CD4-positive, alpha-beta T cell (primary cell): ENCODE measurements around the gene UBE2O. TPM values are rescaled to one million over a fixed set of nuclear protein-coding genes. Genes with fewer than 3 reads are reported as not detected.

Experiments used
- ATAC-seq: fragments of 200-7000 bp; cut with Tn5 transposase; one replicate; pipeline ENCODE4 v1.10.0; 2022; ENCODE audit warnings: mild to moderate bottlenecking; ENCODE audit not compliant: poor library complexity
- CTCF ChIA-PET: fragments of 350-600 bp; sonication (Branson Sonifier 250); formaldehyde crosslinking; loops from one replicate; lab custom pipeline; 2021; ENCODE audit warnings: antibody characterized with exemption, inconsistent platforms; lab: Charles Lee
- POLR2A ChIA-PET: fragments of 350-600 bp; sonication (Branson Sonifier 250); formaldehyde crosslinking; loops from one replicate; lab custom pipeline; 2021; ENCODE audit warnings: antibody characterized with exemption, inconsistent platforms; lab: Charles Lee
- DNase-seq, 14 experiments: peaks; one replicate each; pipeline ENCODE4 v3.0.0-alpha.2; 2013 to 2020; ENCODE audit warnings: mixed read lengths in 2 of 14
- H3K27ac ChIP-seq, 2 donors: one replicate each; pipeline versions ENCODE4 v1.5.1 to v1.7.0; 2013; ENCODE audit warnings: low read length in 2 of 2, low read depth in 1 of 2, mild to moderate bottlenecking in 1 of 2
- H3K27me3 ChIP-seq, 2 experiments: 1 replicate in 1 of 2; 2 replicates in 1 of 2; pipeline versions ENCODE4 v1.6.1 to v1.7.0; 2013; ENCODE audit warnings: low read length in 2 of 2, control low read depth in 1 of 2, mild to moderate bottlenecking in 1 of 2, moderate library complexity in 1 of 2; ENCODE audit not compliant: insufficient read depth in 2 of 2, control insufficient read depth in 1 of 2
- H3K36me3 ChIP-seq: one replicate; pipeline ENCODE4 v1.6.1; 2013; ENCODE audit warnings: low read length, control low read depth; ENCODE audit not compliant: insufficient read depth
- H3K4me1 ChIP-seq: one replicate; pipeline ENCODE4 v1.6.1; 2013; ENCODE audit warnings: low read length, control low read depth; ENCODE audit not compliant: insufficient read depth
- H3K4me3 ChIP-seq: one replicate; pipeline ENCODE4 v1.5.1; 2013; ENCODE audit warnings: mild to moderate bottlenecking, low read length, moderate library complexity
- H3K9me3 ChIP-seq, 2 experiments: 1 replicate in 1 of 2; 2 replicates in 1 of 2; pipeline versions ENCODE4 v1.6.1 to v1.7.0; 2013; ENCODE audit warnings: low read length in 2 of 2, mild to moderate bottlenecking in 2 of 2, control low read depth in 1 of 2, moderate library complexity in 1 of 2; ENCODE audit not compliant: control insufficient read depth in 1 of 2, insufficient read depth in 1 of 2
- H3K27ac Mint-ChIP-seq: one replicate; pipeline ENCODE4 v1.8.0; 2020; ENCODE audit warnings: mixed read lengths
- H3K27me3 Mint-ChIP-seq: one replicate; pipeline ENCODE4 v1.8.0; 2021; ENCODE audit warnings: mixed read lengths
- H3K36me3 Mint-ChIP-seq: one replicate; pipeline ENCODE4 v1.8.0; 2021; ENCODE audit warnings: low read depth, mixed read lengths
- H3K4me1 Mint-ChIP-seq: one replicate; pipeline ENCODE4 v1.8.0; 2021; ENCODE audit warnings: low read depth, mixed read lengths
- H3K4me3 Mint-ChIP-seq: one replicate; pipeline ENCODE4 v1.8.0; 2020; ENCODE audit warnings: mild to moderate bottlenecking, mixed read lengths
- H3K9me3 Mint-ChIP-seq: one replicate; pipeline ENCODE4 v1.8.0; 2020; ENCODE audit warnings: mixed read lengths
- intact Hi-C, 2 experiments: fragments of 100-400 bp; cut with DNase I in 1 of 2; cut with micrococcal nuclease in 1 of 2; formaldehyde crosslinking; loops; one replicate each; pipeline versions ENCODE4 v1.15.1 to v1.9.0; 2023 to 2025; cut with DNase I, micrococcal nuclease
- total RNA-seq, 174 experiments: library from RNA in 2 of 174; stranded (reverse) in 2 of 174; gene quantifications; one replicate each; pipeline ENCODE4 v1.2.3 and lab custom pipeline; 2021 to 2026
- TF ChIP-seq, protein P1 (sequence below): fragments of 200-600 bp; IDR thresholded peaks from one replicate; pipeline ENCODE4 v1.8.0; 2022; ENCODE audit warnings: antibody characterized with exemption, mild to moderate bottlenecking

UBE2O gene
- total RNA-seq, 2 experiments from 2014 or later: 22.7 to 25.1 TPM

DNA sequence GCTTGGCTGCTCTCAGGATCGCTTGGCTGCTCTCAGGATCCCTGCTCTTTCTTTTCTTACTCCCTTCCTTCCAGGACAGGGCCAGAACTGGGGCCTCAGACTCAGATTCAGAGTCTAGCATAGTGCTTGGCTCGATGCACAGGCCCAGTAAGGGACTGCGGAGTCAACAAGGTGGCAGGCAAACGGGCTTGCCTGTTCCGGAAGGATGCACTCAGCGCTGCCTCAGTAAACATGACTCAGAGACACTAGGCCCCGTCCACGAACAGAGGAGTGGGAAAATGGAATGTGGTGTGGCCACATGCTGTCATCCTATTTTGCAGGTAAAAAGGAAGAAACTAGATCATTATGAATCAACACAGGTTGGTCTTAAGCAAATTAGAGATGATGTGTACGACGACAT is 58.8 kb downstream of the UBE2O start:
- ATAC-seq (no peak), DNase-seq (no peak)
- Mint-ChIP-seq H3K9me3 (no peaks in the 10 kb centered on the region), H3K4me1 (no peaks in the 10 kb centered on the region), H3K4me3 (no peak overlapping the region), H3K36me3 (peaks cover 51% of the 10 kb centered on the region), H3K27ac (no peak overlapping the region), H3K27me3 (no peaks in the 10 kb centered on the region)
- Histone ChIP-seq H3K27me3 (no peaks in the 10 kb centered on the region), H3K27ac (no peak overlapping the region), H3K36me3 (peaks cover 67% of the 10 kb centered on the region), H3K9me3 (no peaks in the 10 kb centered on the region), H3K4me1 (no peaks in the 10 kb centered on the region), H3K4me3 (no peak overlapping the region)
- ChIA-PET POLR2A (no interaction called here), CTCF (no interaction called here)
- TF ChIP-seq, protein P1, sequence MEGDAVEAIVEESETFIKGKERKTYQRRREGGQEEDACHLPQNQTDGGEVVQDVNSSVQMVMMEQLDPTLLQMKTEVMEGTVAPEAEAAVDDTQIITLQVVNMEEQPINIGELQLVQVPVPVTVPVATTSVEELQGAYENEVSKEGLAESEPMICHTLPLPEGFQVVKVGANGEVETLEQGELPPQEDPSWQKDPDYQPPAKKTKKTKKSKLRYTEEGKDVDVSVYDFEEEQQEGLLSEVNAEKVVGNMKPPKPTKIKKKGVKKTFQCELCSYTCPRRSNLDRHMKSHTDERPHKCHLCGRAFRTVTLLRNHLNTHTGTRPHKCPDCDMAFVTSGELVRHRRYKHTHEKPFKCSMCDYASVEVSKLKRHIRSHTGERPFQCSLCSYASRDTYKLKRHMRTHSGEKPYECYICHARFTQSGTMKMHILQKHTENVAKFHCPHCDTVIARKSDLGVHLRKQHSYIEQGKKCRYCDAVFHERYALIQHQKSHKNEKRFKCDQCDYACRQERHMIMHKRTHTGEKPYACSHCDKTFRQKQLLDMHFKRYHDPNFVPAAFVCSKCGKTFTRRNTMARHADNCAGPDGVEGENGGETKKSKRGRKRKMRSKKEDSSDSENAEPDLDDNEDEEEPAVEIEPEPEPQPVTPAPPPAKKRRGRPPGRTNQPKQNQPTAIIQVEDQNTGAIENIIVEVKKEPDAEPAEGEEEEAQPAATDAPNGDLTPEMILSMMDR: no peak
- intact Hi-C loops: no loop called here

DNA sequence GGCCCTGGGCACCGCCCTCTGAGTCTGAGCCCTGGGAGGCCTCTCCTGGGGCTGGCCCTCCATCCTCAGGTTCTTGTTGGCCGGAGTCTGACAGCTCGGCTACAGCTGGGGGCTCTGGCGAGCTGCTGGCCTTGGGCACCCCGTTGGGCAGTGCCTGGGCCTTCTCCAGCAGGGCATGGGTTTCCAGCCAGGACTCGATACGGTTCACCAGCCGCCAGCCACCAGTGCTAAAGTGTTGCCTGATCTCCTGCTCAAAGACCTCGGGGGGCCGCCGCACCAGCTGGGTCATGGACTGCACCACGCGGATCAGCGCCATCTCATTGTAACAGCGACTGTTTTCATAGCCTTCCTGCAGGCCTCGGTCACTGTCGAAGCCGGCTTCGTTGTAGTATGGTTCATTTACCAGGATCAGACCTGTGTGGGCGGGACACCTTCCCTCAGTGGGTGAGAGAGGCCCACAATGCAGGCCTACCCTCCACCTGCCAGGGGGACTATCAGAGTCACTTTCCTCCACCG is 61.7 kb downstream of the UBE2O start:
- no peaks in the 10 kb centered on the region for H3K9me3 Mint-ChIP-seq
- TF ChIP-seq, protein P1: no peak
- peaks cover 33% of the 10 kb centered on the region for H3K36me3 Mint-ChIP-seq
- no peaks in the 10 kb centered on the region for H3K4me1 Mint-ChIP-seq
- ATAC-seq (no peak), DNase-seq (no peak)
- no peak overlapping the region for H3K27ac Mint-ChIP-seq
- Histone ChIP-seq H3K4me1 (peaks cover under 1% of the 10 kb centered on the region), H3K27me3 (no peaks in the 10 kb centered on the region), H3K9me3 (no peaks in the 10 kb centered on the region), H3K4me3 (no peak overlapping the region), H3K36me3 (peaks cover 40% of the 10 kb centered on the region), H3K27ac (no peak overlapping the region)
- intact Hi-C loops: no loop called here
- POLR2A ChIA-PET: no interaction called here
- no peaks in the 10 kb centered on the region for H3K27me3 Mint-ChIP-seq
- CTCF ChIA-PET: no interaction called here
- H3K4me3 Mint-ChIP-seq: no peak overlapping the region

DNA sequence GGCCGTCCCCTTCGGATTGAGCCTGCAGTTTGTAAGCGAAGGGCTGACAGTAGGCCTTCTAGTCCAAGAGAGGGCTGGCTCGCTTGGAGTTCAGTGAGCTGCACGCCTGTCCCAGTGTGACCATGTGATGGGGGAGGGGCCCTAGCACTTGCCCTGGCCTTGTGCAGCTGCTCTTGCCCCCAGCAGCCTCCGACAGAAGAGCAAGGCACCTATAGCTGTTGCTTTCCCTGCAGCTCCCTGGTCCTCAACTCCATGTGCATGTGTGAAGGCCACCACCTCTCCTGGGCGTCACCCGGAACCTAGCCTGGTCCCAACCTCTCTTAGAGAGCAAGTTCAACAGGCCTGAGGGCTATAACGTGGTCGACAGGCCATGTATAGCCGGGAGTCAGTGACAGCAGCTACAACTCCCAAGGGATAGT is 62.9 kb downstream of the UBE2O start:
- H3K9me3 Mint-ChIP-seq: no peaks in the 10 kb centered on the region
- Histone ChIP-seq H3K27ac (no peak overlapping the region), H3K4me1 (peaks cover 13% of the 10 kb centered on the region), H3K36me3 (peaks cover 30% of the 10 kb centered on the region), H3K27me3 (peaks cover 2 to 6% of the 10 kb centered on the region in 2 experiments), H3K4me3 (no peak overlapping the region), H3K9me3 (no peaks in the 10 kb centered on the region)
- no peaks in the 10 kb centered on the region for H3K4me1 Mint-ChIP-seq
- intact Hi-C loops: no loop called here
- H3K27ac Mint-ChIP-seq: no peak overlapping the region
- H3K27me3 Mint-ChIP-seq: no peaks in the 10 kb centered on the region
- ATAC-seq (no peak), DNase-seq (peak in 1 of 14 experiments; percentile 24)
- TF ChIP-seq, protein P1: no peak
- CTCF ChIA-PET: interaction anchor here (1.4 to 1.9 kb wide), 2 partner anchors 8 to 18 kb away, joined by 3 to 4 read pairs; no protein-coding TSS in a partner anchor
- no peak overlapping the region for H3K4me3 Mint-ChIP-seq
- H3K36me3 Mint-ChIP-seq: peaks cover 28% of the 10 kb centered on the region
- POLR2A ChIA-PET: no interaction called here
